ENCODE measurements around the gene HCCS.

GRCh38 chrX:11143931-11144678 is 33.0 kb downstream of the HCCS start:
- TF ChIP-seq GATA2 (IDR thresholded peaks at IDR 0.05; ENCODE audit: low read depth, low read length) (no peak), GATA3 (IDR thresholded peaks at IDR 0.05; ENCODE audit: low read depth, low read length) (no peak)

Data from SH-SY5Y (cell line).